HG03280 (cell line): ENCODE data around the gene SCIMP.
A peak's percentile ranks its signal among the peaks of the same experiment; 100 is the strongest.
"Not testable (repeated sequence)": the region's sequence is repeated elsewhere in the genome, so short reads cannot be mapped to it uniquely, and the experiment has no call there.

ENCODE experiments used
- ATAC-seq: cut with Tn5 transposase; IDR thresholded peaks from one replicate; pipeline ENCODE4 v1.9.1; 2021; ENCODE audit warnings: mild to moderate bottlenecking, moderate library complexity; ENCODE audit not compliant: unreplicated experiment

SCIMP gene

DNA sequence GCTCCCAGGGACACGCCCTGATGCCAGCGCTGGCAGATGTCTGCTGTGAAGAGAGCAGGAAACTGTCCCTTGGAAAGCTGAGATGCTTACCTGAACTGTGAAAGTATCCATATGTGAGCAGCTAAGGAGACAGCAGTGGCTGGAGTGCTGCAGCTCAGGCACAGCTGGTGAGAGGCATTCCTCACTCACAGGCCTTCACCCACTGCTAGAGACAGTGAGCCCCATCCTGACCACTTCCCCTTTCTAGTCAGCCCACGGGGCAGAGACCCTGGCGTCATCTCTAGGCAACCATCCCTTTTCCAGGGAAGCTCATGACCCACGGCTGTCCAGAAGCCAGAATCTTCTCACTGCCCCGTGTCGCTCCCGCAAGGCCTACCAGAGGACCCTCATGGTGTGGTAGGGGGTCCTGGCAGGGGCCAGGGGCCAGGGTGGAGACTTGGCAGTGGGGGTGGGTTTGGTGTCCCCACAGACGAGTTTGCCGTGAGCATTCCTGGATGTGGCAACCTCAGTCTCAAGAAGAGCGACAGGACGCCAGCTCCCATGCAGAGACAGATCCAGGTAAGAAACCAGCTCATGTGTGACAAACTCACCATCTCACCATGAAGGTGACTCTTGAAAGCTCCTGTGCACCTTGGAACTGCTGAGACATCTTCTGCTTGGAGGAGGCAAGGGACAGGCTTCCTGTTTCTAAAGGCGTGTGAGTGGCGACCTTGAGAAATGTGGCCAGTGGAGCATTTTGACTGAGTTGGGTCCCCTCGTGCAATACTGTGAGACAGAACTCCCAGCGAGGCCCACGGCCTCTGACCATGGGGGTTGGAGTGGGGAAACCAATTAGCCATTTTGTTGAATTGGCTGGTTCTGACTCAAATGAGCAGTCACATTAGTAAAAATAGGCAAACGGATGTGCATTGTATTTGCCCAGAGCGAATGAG, at the start of gene SCIMP:
Gene SCIMP (minus strand): TSS at position 216 of the 932 bp plus-strand sequence. CDS start 105 bp downstream, at position 111.
- peak; percentile 44 for ATAC-seq

DNA sequence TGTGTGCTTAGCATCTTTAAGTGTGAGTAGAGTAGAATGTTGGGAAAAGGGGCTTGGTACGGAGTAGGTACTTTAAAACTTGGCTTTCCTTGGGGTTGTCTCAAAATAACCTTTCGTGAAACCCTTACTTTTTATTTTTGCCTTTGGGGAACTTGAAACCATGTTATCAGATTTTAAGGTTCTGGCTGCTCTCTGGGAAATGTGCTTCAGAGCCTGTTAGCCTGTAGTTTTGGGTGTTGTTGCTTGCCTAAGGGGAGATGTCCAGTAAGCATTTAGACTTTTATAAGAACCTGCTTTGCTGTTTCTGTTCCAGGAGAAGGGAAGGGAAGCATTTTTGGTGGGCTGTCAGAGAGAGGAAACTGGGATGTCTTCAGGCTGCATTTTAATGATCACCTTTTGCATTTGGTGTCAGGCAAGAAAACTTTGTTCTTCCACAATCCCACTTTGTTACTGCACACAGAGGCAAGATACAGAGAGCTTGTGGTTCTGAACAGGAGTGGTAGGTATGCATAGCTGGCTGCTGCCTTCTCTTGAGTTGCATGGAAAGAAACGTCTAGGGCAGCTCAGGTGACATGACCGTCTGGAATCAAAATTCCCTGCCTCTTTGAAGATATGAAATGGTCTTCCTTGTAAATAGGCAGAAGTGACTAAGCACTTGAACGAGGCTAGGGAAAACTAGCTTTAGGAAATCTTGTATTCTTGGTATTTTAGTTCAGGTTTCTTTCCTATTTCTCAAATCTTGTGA, 49.1 kb upstream of the SCIMP start:
- no peak for ATAC-seq

DNA sequence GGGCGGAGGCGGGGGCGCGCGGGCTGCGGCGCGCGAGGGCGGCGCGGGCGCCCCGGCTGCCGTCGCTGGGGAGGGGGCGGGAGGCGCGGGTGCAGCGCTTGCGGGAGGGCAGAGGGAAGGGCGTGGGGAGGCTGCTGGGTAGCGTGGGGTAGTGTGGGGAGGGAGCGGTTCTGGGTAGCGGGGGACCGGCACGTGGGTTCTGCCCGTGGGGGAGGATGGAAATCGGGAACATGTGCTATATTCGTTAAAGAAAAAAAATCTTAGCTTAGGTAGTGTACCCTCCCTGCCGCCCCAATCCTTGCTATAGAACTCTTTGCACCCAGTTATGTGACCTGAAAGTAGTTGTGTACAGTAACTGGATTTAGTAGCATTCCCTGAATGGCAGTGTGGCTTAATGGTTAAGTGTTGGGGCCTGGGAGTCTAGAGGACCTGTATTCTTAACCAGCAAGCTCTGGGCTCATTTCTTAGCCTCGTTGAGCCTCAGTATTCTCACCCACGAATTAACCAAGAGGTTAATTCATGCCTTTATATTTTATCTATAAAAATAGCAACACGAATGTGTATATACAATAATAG, 48.1 kb upstream of the SCIMP start:
- ATAC-seq: peak; percentile 25

DNA sequence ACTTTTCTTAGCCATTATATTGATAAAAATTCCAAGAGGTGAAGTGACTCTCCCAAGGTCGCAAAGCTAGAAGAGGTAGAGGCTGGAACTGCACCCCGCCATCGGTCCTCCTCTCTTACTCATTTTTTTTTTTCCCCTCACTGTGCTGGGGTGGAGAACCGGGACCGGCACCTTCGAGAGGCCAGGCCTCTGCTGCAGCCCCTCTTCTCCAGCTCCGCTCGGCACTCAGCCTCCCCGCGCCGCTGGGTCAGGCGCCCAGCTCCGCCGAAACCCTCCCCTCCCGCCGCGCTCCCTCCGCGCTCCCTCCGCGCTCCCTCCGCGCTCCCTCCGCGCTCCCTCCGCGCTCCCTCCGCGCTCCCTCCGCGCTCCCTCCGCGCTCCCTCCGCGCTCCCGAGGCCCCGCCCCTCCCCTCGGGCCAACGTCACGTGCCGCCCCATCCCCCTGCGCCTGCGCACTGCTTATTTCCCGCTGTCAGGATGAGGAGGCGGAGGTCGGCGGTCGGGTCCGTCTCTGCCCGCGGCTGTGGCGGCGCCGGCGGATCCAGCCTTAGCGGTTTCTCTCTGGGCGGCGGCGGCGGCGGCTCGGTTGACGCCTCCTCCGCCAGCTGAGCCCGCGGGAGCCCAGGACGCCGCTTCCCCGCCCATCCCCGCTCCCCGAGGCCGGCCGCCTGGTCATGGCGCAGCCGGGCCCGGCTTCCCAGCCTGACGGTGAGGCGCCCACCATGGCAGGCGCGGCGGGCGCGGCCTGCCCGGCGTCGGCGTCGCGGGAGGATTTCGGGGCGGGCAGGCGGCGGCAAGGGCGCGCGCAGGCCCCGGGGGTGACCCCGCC, 47.4 kb upstream of the SCIMP start, which contains the start of gene RABEP1:
Gene RABEP1 (plus strand): TSS at position 471 of the 828 bp plus-strand sequence. CDS start 203 bp downstream, at position 674.
- ATAC-seq: peak; percentile 81

DNA sequence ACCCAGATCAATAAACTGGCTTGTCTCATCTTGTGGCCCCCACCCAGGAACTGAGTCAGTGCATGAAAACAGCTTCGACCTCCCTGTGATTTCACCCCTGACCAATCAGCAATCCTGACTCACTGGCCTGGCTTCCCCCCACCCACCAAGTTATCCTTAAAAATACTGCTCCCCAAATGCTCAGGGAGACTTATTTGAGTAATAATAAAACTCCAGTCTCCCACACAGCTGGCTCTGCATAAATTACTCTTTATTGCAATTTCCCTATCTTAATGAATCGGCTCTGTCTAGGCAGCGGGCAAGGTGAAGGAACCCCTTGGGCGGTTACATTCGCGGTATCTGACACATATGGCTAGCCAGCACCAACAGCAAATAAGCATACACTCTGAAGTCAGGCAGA, 37.7 kb upstream of the SCIMP start:
- ATAC-seq: no peak

DNA sequence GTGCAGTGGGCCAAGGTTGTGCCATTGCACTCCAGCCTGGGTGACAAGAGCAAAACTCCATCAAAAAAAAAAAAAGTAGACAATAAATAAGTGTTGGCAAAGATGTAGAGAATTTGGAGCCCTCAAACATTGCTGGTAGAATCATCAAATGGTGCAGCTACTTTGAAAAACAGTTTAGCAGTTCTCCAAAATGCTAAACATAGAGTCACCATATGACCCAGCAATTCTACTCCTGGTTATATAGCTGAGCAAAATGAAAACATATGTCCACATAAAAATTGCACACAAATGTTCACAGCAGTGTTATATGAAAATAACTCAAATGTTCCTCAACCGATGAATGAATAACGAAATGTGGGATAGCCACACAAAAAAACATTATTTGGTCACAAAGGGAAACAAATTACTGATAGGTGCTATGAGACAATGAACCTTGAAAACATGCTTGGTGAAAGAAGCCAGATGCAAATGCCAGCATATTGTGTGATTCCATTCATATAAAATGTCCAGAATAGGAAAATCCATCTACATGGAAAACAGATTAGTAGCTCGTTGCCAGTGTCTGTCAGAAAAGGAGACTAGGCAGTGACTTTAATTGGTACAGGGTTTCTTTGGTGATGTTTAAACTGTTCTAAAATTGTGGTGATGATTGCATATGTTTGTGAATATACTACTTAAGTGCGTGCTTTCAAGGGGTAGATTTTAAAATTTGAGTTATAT, 34.7 kb upstream of the SCIMP start:
- no peak for ATAC-seq

DNA sequence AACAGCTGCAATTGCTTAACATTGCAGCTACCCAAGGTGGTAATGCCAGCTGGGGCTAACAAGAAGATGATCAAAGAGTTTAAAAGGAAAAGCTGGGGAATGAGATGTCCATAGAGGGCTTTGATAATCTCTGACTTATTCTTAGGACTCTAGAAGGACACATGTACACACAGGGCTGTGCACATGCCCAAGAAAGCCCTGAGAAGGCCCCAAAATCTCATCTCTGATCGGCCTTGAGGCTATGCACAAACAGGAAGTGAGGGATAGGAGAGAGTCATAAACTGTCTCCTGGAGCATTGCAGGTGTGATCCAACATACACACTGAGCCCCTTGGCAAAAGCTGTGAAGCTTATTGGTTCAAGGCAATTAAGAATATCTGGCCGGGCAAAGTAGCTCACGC, 30.2 kb upstream of the SCIMP start:
- ATAC-seq: no peak

DNA sequence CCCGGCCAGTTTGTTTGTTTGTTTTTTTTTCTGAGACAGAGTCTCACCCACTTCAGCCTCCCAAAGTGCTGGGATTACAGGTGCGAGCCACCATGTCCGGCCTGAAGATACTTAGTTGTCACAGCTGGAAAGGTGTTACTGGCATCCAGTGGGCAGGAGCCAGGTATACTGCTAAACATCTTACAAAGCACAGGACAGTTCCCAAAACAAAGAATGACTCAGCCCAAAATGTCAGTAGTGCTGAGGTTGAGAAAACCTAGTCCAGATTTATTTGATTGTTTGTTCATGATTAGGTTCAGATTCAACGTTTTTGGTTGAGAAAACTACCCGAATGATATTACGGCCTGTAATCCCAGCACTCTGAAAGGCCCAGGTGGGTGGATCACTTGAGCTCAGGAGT, 28.8 kb upstream of the SCIMP start:
- ATAC-seq: no peak

DNA sequence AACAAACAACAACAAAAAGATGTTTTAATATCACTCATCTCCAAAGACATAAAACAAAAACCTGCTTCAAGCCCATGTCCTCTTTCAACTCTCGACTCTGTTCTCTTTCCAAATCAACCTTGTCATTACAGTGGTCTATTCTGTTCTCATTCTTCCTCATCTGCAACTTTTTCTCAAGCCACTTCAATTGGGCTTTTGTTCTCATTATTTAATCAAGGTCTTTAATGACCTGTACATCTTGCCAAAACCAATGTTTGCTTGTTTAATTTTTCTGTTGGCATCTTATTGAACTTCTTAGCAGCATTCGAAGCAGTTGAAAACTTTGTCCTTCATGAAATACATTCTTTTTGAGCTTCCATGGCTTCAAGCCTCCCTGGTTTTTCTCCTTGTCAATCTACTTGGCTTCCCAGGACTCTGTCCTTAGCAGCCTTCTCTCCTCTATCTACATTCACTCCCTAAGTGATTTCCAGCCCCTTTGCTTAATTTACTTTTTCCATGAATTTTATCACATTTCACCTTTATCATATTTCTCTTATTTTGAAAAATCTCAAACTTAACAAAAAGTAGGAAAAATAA, 27.8 kb upstream of the SCIMP start:
- no peak for ATAC-seq

DNA sequence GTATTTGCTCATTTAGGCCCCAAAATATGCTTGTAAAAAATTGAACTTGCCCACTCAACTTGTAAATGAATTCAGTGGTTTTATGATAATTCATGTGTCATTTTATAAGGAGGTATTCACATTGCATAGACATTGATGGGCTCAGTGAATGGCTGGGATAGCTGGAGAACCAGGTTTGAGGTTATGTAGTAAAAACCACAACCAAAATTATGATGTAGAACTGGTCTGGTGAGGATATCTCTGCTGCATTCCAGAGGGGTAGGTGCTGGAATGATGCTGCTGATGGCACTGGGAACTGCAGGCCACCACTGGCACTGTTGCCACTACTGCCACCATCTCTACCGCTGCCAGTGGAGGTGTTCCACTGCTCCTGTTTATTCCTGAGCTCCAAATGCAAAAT, 25.9 kb upstream of the SCIMP start:
- ATAC-seq: no peak

DNA sequence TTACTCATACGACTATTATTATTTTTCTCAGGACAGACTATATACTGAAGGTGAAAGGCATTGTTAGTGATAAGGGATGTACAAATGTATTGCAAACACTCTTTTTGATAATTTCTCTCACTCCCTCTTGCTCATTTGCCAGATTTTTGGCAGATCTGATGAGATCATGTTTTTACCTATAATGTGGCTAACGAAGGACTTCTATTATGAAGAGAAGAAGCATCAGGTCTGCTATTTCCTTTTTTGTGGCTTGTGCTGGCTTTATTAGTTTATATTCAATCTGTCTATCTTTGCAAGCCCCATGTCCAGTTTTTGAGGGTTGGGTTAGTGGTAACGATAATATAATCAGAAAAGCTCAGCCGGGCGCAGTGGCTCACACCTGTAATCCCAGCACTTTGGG, 22.5 kb upstream of the SCIMP start:
- no peak for ATAC-seq

DNA sequence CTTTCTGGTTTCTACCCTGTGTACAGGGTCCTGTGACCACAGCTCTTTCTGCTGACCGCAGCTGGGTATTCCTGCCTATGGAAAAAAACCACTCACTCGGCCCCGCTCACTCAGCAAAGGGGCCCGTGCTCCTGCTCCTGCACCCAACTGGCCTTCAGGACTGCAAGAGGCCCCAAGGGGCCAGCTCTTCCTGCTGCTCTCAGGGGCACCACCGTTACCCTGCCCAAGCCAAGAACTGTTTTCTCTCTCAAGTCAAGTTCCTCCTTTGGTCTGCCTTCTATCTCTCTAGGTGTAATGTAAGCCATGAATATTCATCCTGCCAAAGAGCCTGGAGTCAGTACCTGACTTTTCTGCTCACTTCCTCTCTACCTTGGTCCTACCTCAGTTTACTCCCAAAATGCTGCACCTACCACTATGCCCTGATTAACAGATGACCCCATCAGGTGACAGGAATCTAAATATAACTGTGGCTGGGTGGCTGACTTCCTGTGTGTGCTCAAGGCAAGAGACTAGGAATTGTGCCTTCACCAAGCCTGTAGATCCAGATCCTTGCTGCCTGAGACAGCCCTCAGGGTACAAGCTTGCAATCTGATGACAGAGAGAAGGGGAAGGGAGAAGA, 20.4 kb upstream of the SCIMP start:
- no peak for ATAC-seq

DNA sequence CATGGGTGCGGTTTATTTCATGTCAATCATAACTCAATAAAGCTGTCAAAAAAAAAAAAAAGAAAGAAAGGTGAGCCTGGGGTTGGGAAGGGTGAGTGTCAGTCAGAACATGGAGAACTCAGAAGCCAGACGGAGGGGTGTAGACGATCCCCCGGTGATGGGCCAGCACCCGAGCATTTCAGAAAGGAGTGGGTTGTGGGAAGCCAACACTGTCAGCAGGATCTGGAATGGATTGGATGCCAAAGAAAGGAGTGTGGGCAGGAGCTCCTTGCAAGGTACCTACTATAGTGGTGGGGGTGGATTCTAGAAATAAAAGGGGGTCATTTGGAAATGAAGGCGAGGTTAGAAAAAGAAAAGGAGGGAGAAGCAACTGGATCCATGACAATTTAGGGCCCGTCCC, 19.8 kb upstream of the SCIMP start:
- ATAC-seq: no peak

DNA sequence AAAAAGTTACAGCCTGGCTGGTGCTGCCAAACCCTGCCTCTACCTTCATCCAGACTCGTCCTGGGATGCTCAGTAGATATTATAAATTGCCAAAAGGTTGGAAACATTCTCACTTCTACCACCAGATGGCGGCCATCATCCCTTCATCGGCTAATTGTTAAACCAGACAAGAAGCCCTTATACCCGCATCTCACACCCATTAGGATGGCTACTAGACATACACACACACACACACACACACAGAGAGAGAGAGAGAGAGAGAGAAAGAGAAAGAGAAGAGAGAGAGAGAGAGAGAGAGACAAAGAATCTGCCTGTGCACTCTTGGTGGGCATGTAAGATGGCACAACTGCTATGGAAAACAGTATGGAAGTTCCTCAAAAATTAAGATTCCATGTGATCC, 15.0 kb upstream of the SCIMP start:
- ATAC-seq: no peak

DNA sequence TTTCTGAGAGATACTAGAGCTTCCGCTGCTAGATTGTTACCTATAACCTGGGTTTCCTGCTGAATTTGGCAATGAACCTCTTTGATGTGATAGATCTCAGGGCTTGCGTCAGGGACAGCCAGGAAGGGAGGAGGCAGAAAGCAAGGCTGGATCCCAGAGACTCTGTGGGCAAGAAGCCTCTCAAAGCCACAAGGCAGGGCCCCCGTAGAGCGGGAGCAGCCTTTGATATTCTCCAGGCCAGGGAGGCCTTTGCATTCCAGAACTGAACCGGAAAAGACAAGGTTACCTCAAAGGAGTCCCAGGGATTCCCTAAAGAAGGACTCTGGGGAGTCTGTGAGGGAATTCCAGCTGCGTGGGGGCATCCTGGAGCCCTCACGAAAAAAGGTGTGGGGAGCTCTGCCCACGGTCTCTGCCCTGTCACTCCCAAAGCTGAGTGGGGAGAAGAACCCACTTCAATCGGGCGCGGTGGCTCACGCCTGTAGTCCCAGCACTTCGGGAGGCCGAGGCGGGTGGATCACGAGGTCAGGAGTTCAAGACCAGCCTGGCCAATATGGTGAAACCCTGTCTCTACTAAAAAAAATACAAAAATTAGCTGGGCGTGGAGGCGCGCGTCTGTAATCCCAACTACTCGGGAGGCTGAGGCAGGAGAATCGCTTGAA, 14.3 kb upstream of the SCIMP start:
- ATAC-seq: no peak

DNA sequence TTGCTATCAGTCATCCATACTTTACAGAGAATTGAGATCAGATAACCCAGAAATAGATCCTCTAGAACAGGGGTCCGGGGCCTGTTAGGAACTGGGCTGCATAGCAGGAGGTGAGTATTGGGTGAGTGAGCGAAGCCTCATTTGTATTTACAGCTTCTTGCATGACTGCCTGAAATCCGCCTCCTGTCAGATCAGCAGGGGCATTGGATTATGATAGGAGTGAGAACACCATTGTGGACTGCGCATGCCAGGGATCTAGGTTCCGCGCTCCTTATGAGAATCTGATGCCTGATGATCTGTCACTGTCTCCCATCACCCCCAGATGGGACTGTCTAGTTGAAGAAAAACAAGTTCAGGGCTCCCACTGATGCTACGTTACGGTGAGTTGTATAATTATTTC, 13.0 kb upstream of the SCIMP start:
- ATAC-seq: no peak

DNA sequence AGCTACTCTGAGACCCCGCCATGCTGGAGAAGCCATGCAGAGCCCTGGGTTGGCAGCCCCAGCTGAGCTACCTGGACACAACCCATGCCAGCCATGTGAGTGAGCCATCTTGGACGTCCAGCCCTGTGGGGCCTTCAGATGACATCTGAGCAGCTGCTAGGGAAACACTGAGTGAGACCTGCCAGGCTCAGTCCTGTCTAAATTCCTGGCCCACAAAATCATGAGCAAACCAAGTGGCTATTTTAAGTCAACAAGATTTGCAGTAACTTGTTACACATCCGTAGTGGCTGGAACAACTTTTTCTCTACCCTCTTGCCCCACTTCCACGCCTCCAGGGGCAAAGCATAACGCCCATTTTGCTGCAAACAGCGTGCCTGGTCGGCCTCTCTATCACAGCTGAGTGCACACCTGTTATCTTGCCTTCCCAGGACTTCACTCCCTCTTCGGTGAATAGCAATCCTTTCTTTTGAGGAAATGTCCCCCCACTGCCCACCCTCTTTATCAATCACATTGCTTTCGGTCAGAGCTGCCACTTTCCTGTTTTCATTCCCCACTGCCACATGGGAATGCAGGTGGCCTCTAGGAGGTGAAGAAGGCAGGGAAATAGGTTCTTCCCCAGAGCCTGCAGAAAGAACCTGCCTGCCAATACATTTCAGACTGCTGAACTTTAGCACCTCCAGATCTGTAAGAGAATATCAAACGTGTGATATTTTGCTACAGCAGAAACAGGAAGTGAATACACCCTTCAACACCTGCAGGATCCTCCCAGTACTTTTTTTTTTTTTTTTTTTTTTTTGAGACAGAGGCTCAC, 7.4 kb upstream of the SCIMP start:
- no peak for ATAC-seq

DNA sequence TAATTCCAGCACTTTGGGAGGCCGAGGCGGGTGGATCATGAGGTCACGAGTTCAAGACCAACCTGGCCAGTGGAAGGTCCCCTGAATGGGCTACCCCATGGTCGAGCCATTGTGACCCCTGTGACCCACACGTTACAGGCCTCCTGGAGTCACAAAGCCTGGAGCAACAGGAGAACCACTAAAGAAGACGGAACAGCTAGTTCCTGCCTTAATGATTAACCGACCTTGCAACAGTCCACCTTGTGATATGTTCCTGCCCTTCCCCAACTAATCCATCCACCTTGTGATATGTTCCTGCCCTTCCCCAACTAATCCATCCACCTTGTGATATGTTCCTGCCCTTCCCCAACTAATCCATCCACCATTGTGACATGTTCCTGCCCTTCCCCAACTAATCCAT, 5.1 kb upstream of the SCIMP start:
- ATAC-seq: not testable (repeated sequence)
